Natural killer cell (primary cell): Measurements from ENCODE around the gene GPR152. TPM values are rescaled to one million over a fixed set of nuclear protein-coding genes. Genes with fewer than 3 reads are reported as not detected.

ENCODE experiments used
- ATAC-seq, 3 donors: fragments of 150-1000 bp in 2 of 3; fragments of 200-7000 bp in 1 of 3; cut with Tn5 transposase; 1 replicate in 1 of 3; 2 replicates in 2 of 3; pipeline ENCODE4 v1.10.0; 2021; ENCODE audit warnings: mild to moderate bottlenecking in 2 of 3, moderate library complexity in 2 of 3
- DNase-seq, 2 donors: peaks; one replicate each; pipeline versions ENCODE4 v3.0.0 to v3.0.0-alpha.2; 2013 to 2021; ENCODE audit warnings: mixed read lengths in 1 of 2
- H3K27ac ChIP-seq: one replicate; pipeline ENCODE4 v1.5.1; 2013; ENCODE audit warnings: mild to moderate bottlenecking, low read length
- H3K27me3 ChIP-seq: one replicate; pipeline ENCODE4 v1.6.1; 2013; ENCODE audit warnings: low read length; ENCODE audit not compliant: control insufficient read depth, insufficient read depth
- H3K36me3 ChIP-seq: one replicate; pipeline ENCODE4 v1.6.1; 2013; ENCODE audit warnings: low read length; ENCODE audit not compliant: control insufficient read depth, insufficient read depth
- H3K4me1 ChIP-seq: one replicate; pipeline ENCODE4 v1.6.1; 2013; ENCODE audit warnings: low read length; ENCODE audit not compliant: control insufficient read depth, insufficient read depth
- H3K4me3 ChIP-seq: one replicate; pipeline ENCODE4 v1.5.1; 2013; ENCODE audit warnings: low read length
- H3K9me3 ChIP-seq: one replicate; pipeline ENCODE4 v1.6.1; 2013; ENCODE audit warnings: low read length; ENCODE audit not compliant: control insufficient read depth, insufficient read depth
- H3K27ac Mint-ChIP-seq, 2 donors: one replicate each; pipeline ENCODE4 v1.8.0; 2022; ENCODE audit warnings: mild to moderate bottlenecking in 2 of 2, mixed read lengths in 2 of 2, moderate library complexity in 1 of 2
- H3K27me3 Mint-ChIP-seq, 2 donors: one replicate each; pipeline ENCODE4 v1.8.0; 2022; ENCODE audit warnings: low read depth in 2 of 2, mixed read lengths in 2 of 2
- H3K36me3 Mint-ChIP-seq: one replicate; pipeline ENCODE4 v1.8.0; 2022; ENCODE audit warnings: mixed read lengths
- H3K4me1 Mint-ChIP-seq, 2 donors: one replicate each; pipeline ENCODE4 v1.8.0; 2022; ENCODE audit warnings: mixed read lengths in 2 of 2
- H3K4me3 Mint-ChIP-seq: one replicate; pipeline ENCODE4 v1.8.0; 2022; ENCODE audit warnings: mild to moderate bottlenecking, moderate library complexity, mixed read lengths
- H3K9me3 Mint-ChIP-seq, 2 donors: one replicate each; pipeline ENCODE4 v1.8.0; 2022; ENCODE audit warnings: mixed read lengths in 2 of 2
- CTCF ChIP-seq: fragments of 200-600 bp; IDR thresholded peaks from one replicate; pipeline ENCODE4 v1.8.0; 2022; ENCODE audit warnings: antibody characterized with exemption
- WGBS: methylation state at CpG from one replicate; pipeline ENCODE4 v1.1.7; 2013; ENCODE audit warnings: missing lambda C conversion rate; ENCODE audit not compliant: insufficient coverage; 5-methylcytosine and 5-hydroxymethylcytosine counted together
- intact Hi-C: fragments of 100-400 bp; cut with micrococcal nuclease; formaldehyde crosslinking; loops from one replicate; pipeline ENCODE4 v1.14.2; 2022
- total RNA-seq, 4 donors: library from RNA; stranded (reverse); fragments of 120-200 nt in 1 of 4; gene quantifications; one replicate each; pipeline versions ENCODE4 v1.2.3 to v1.2.4, GENCODE V29; 2013 to 2022

The GPR152 gene
- total RNA-seq, 3 donors from 2014 or later (not counting 1 experiment from before 2014, with no cell fraction given): 0.25 TPM; not detected in 2

- Mint-ChIP-seq H3K4me1 (peaks cover 66 to 98% of the 10 kb centered on the region in 2 donors), H3K27me3 (no peaks in the 10 kb centered on the region), H3K9me3 (no peaks in the 10 kb centered on the region), H3K4me3 (peak overlapping the region; percentile 87), H3K36me3 (no peaks in the 10 kb centered on the region), H3K27ac (peak overlapping the region; percentile 86 to 96)
- H3K9me3 ChIP-seq: no peaks in the 10 kb centered on the region
- H3K27me3 ChIP-seq: no peaks in the 10 kb centered on the region
- intact Hi-C loops: no loop called here
- WGBS: 5% methylated on average over 17 of the region's 18 CpGs
- H3K27ac ChIP-seq: peak overlapping the region; percentile 63
- peaks cover 98% of the 10 kb centered on the region for H3K4me1 ChIP-seq
- DNase-seq (peak in 1 of 2 donors; percentile 59), ATAC-seq (peak; percentile 15 to 29 (median 19))
- peak overlapping the region; percentile 26 for H3K4me3 ChIP-seq
- peaks cover 29% of the 10 kb centered on the region for H3K36me3 ChIP-seq
- no peak for TF ChIP-seq CTCF
These were observed 43.9 kb downstream of the GPR152 start for GRCh38 chr11:67408437-67409200.

- Mint-ChIP-seq H3K9me3 (no peaks in the 10 kb centered on the region), H3K27me3 (no peaks in the 10 kb centered on the region), H3K4me1 (peaks cover 61 to 93% of the 10 kb centered on the region in 2 donors), H3K4me3 (peak overlapping the region; percentile 87), H3K27ac (peak overlapping the region; percentile 86 to 96), H3K36me3 (no peaks in the 10 kb centered on the region)
- DNase-seq (no peak), ATAC-seq (no peak)
- no peak for TF ChIP-seq CTCF
- no peaks in the 10 kb centered on the region for H3K27me3 ChIP-seq
- H3K27ac ChIP-seq: peak overlapping the region; percentile 63
- H3K4me1 ChIP-seq: peaks cover 98% of the 10 kb centered on the region
- H3K36me3 ChIP-seq: peaks cover 29% of the 10 kb centered on the region
- H3K9me3 ChIP-seq: no peaks in the 10 kb centered on the region
- WGBS: 40% methylated on average over 11 of the region's 12 CpGs
- intact Hi-C loops: no loop called here
- no peak overlapping the region for H3K4me3 ChIP-seq
These were observed 44.8 kb downstream of the GPR152 start for GRCh38 chr11:67407688-67408163.

- Mint-ChIP-seq H3K4me1 (peaks cover 55 to 87% of the 10 kb centered on the region in 2 donors), H3K4me3 (peak overlapping the region; percentile 87), H3K9me3 (no peaks in the 10 kb centered on the region), H3K36me3 (no peaks in the 10 kb centered on the region), H3K27me3 (no peaks in the 10 kb centered on the region), H3K27ac (peak overlapping the region; percentile 86 to 96)
- no peaks in the 10 kb centered on the region for H3K9me3 ChIP-seq
- no peak for ATAC-seq
- H3K27ac ChIP-seq: peak overlapping the region; percentile 63
- peaks cover 98% of the 10 kb centered on the region for H3K4me1 ChIP-seq
- DNase-seq: peak in 1 of 2 donors; percentile 68
- WGBS: 25% methylated on average over 11 of the region's 12 CpGs
- peaks cover 29% of the 10 kb centered on the region for H3K36me3 ChIP-seq
- intact Hi-C loops: no loop called here
- TF ChIP-seq CTCF: no peak
- H3K4me3 ChIP-seq: peak overlapping the region; percentile 9
- no peaks in the 10 kb centered on the region for H3K27me3 ChIP-seq
These were observed 45.4 kb downstream of the GPR152 start for GRCh38 chr11:67406969-67407687.
